Tibial nerve (tissue), 4 donors: Measurements from ENCODE around the gene SERPINA4. TPM values are rescaled to one million over a fixed set of nuclear protein-coding genes. Genes with fewer than 3 reads are reported as not detected.

Source experiments
- DNase-seq, 2 donors: peaks; one replicate each; pipeline ENCODE4 v3.0.0-alpha.2; 2019; ENCODE audit warnings: low spot score in 2 of 2
- H3K27ac ChIP-seq, 4 donors: fragments of 200-600 bp; sonication (generic) in 3 of 4; one replicate each; pipeline ENCODE4 v1.5.1; 2017 to 2019; ENCODE audit warnings: mild to moderate bottlenecking in 1 of 4
- H3K27me3 ChIP-seq, 2 donors: fragments of 200-600 bp; sonication (generic) in 1 of 2; one replicate each; pipeline versions ENCODE4 v1.5.1 to v1.6.0; 2017 to 2019
- H3K36me3 ChIP-seq, 3 donors: fragments of 200-600 bp; sonication (generic); one replicate each; pipeline ENCODE4 v1.5.1; 2018 to 2019
- H3K4me1 ChIP-seq, 4 donors: fragments of 200-600 bp; sonication (generic) in 3 of 4; one replicate each; pipeline ENCODE4 v1.5.1; 2017 to 2019
- H3K4me3 ChIP-seq, 4 donors: fragments of 200-600 bp; sonication (generic) in 3 of 4; one replicate each; pipeline ENCODE4 v1.5.1; 2017 to 2019; ENCODE audit warnings: mild to moderate bottlenecking in 1 of 4, moderate library complexity in 1 of 4
- H3K9me3 ChIP-seq, 4 donors: fragments of 200-600 bp; sonication (generic) in 3 of 4; one replicate each; pipeline ENCODE4 v1.5.1; 2017 to 2019
- CTCF ChIP-seq, 5 experiments: fragments of 200-600 bp in 3 of 5; fragments of 450-650 bp in 2 of 5; sonication (generic) in 3 of 5; IDR thresholded peaks; one replicate each; pipeline ENCODE4 v1.5.1; 2016 to 2019; ENCODE audit warnings: antibody characterized with exemption in 5 of 5, mild to moderate bottlenecking in 3 of 5, moderate library complexity in 2 of 5
- EP300 ChIP-seq, 2 donors: sonication (generic); formaldehyde crosslinking; IDR thresholded peaks; one replicate each; pipeline ENCODE4 v1.6.1; 2017; ENCODE audit warnings: antibody characterized with exemption in 2 of 2, mild to moderate bottlenecking in 1 of 2
- POLR2A ChIP-seq, 2 donors: fragments of 450-650 bp; IDR thresholded peaks; one replicate each; pipeline ENCODE4 v1.6.1; 2017; ENCODE audit warnings: antibody characterized with exemption in 2 of 2, mild to moderate bottlenecking in 2 of 2, moderate library complexity in 2 of 2
- WGBS, 2 donors: methylation state at CpG; one replicate each; pipeline ENCODE4 v1.1.5; 2018; 5-methylcytosine and 5-hydroxymethylcytosine counted together
- total RNA-seq, 4 donors: library from RNA; depleted of rRNA; stranded (reverse); fragments of >200 nt; gene quantifications; one replicate each; pipeline ENCODE4 v1.1.0, GENCODE V29; 2016

SERPINA4 gene
- total RNA-seq, 4 donors from 2014 or later = not detected

DNA sequence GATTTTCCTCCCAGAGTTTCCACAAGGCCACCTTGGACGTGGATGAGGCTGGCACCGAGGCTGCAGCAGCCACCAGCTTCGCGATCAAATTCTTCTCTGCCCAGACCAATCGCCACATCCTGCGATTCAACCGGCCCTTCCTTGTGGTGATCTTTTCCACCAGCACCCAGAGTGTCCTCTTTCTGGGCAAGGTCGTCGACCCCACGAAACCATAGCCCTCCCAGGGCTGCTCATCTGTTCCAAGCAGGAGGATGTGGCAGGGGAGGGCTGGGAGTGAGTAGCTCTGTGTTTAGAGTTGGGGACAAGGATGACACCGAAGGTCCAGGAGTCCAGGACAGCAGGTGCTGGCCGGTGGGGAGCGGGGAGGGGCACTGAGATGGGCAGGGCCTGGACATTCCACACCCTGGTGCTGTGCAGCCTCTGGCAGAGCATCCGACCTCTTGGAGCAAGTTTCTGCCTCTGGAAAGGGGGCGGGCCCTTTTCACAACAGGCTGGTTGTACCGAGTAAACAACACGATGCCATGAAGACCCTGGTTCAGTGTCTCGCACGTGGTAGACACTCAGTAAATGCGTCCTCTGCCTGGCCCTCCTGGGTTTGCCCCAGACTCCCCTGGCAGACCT lies 8.2 kb downstream of the SERPINA4 start:
- H3K4me1 ChIP-seq = peaks cover 0 to 18% (median 10%) of the 10 kb centered on the region in 4 donors
- no peaks in the 10 kb centered on the region for H3K27me3 ChIP-seq
- no peak overlapping the region for H3K27ac ChIP-seq
- no peaks in the 10 kb centered on the region for H3K9me3 ChIP-seq
- no peak for TF ChIP-seq POLR2A (IDR thresholded peaks at IDR 0.05)
- TF ChIP-seq EP300 (IDR thresholded peaks at IDR 0.05) = no peak
- no peak for TF ChIP-seq CTCF (IDR thresholded peaks at IDR 0.05)
- H3K4me3 ChIP-seq = no peak overlapping the region
- 83 to 84% methylated on average over 20 of the region's 20 CpGs for WGBS, 2 donors
- DNase-seq = no peak
- no peaks in the 10 kb centered on the region for H3K36me3 ChIP-seq

DNA sequence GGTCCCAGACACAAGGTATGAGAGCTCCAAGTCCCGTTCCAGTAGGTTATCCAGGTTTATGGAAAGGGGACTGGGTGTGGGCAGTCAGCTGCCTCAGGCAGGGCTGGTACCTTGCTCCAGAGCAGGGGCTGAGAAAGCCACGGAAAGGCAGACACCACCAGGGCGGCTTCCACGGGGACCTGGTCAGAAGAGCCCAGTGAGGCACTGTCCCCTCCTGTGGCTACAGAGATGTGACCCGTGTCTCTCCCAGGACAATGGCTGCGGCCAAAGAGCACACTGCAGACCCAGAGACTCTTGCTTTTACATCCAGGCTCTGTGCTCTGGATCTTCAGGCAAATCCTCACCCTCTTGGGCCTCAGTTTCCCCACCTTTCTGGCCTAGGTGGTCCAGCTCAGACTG lies 8.8 kb downstream of the SERPINA4 start:
- TF ChIP-seq EP300 (IDR thresholded peaks at IDR 0.05) (no peak), CTCF (IDR thresholded peaks at IDR 0.05) (no peak), POLR2A (IDR thresholded peaks at IDR 0.05) (no peak)
- Histone ChIP-seq H3K27ac (no peak overlapping the region), H3K4me1 (peaks cover 0 to 18% (median 10%) of the 10 kb centered on the region in 4 donors), H3K27me3 (no peaks in the 10 kb centered on the region), H3K9me3 (no peaks in the 10 kb centered on the region), H3K4me3 (no peak overlapping the region), H3K36me3 (no peaks in the 10 kb centered on the region)
- 86 to 92% methylated on average over 1 to 5 of the region's 6 CpGs for WGBS, 2 donors
- DNase-seq = no peak

DNA sequence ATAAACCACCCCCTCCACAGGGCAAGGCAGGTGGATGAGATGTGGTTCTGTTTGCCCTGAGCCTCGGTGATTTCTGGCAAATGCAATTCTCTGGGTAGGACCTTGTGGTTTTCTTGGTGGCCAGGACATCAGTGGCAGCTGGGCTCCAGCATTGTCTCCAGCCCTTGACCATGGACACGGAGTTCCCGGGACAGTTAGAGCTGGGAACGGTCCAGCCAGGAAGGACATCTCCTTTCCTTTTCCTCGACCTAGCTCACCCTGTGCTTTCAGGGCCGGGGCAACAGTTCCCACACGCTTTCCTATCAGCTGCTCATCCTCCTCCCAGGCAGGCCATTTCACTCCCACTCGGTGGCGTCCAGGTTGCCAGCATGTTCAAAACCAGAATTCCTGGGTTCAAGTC lies 9.2 kb downstream of the SERPINA4 start:
- Histone ChIP-seq H3K9me3 (no peaks in the 10 kb centered on the region), H3K36me3 (no peaks in the 10 kb centered on the region), H3K27me3 (no peaks in the 10 kb centered on the region), H3K4me3 (no peak overlapping the region), H3K4me1 (peaks cover 0 to 18% (median 10%) of the 10 kb centered on the region in 4 donors), H3K27ac (no peak overlapping the region)
- no peak for DNase-seq
- no peak for TF ChIP-seq EP300 (IDR thresholded peaks at IDR 0.05)
- TF ChIP-seq POLR2A (IDR thresholded peaks at IDR 0.05) = no peak
- no peak for TF ChIP-seq CTCF (IDR thresholded peaks at IDR 0.05)
- WGBS, 2 donors = 76 to 81% methylated on average over 9 of the region's 9 CpGs

DNA sequence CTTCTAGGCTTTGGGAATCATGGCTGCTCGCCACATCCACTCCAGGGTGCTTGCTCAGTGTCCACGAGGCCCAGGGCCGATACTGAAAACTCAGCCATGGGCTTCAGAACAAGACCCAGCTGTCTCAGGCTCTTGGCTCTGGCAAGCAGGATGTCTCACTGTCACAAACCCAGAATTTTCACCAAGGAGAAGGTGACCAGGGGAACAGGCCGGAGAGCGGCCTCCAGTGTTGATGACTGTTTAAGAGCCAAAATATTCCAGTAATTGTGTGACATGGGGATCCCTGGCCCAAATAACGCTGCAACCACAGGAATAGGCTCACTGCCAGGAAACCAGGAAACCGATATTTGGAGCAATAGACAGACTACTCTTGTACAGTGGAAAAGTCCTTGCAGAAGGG lies 10.2 kb downstream of the SERPINA4 start:
- peak overlapping the region in 3 of 4 donors; percentile 26 to 73 (median 45) for H3K27ac ChIP-seq
- no peaks in the 10 kb centered on the region for H3K9me3 ChIP-seq
- H3K27me3 ChIP-seq = no peaks in the 10 kb centered on the region
- WGBS, 2 donors = 41 to 47% methylated on average over 7 of the region's 7 CpGs
- H3K36me3 ChIP-seq = no peaks in the 10 kb centered on the region
- DNase-seq = no peak
- H3K4me1 ChIP-seq = peaks cover 0 to 18% (median 10%) of the 10 kb centered on the region in 4 donors
- H3K4me3 ChIP-seq = no peak overlapping the region
- TF ChIP-seq EP300 (IDR thresholded peaks at IDR 0.05) (no peak), CTCF (IDR thresholded peaks at IDR 0.05) (no peak), POLR2A (IDR thresholded peaks at IDR 0.05) (no peak)

- H3K27me3 ChIP-seq = no peaks in the 10 kb centered on the region
- DNase-seq = no peak
- no peak overlapping the region for H3K4me3 ChIP-seq
- H3K27ac ChIP-seq = peak overlapping the region in 2 of 4 donors; percentile 60 to 73
- WGBS, 2 donors = 75 to 79% methylated on average over 6 of the region's 6 CpGs
- no peaks in the 10 kb centered on the region for H3K36me3 ChIP-seq
- H3K4me1 ChIP-seq = peaks cover 0 to 18% (median 10%) of the 10 kb centered on the region in 4 donors
- H3K9me3 ChIP-seq = no peaks in the 10 kb centered on the region
- TF ChIP-seq CTCF (IDR thresholded peaks at IDR 0.05) (no peak), EP300 (IDR thresholded peaks at IDR 0.05) (peak in 1 of 2 donors; percentile 13)
Observed at GRCh38 chr14:94571950-94572349, 10.7 kb downstream of the SERPINA4 start.
